Thyroid gland (tissue), 4 donors: ENCODE data around the gene CPN2.

ENCODE experiments used
- POLR2A ChIP-seq, 2 donors: fragments of 450-650 bp; IDR thresholded peaks; one replicate each; pipeline ENCODE4 v1.6.1; 2017; ENCODE audit warnings: antibody characterized with exemption in 2 of 2, mild to moderate bottlenecking in 2 of 2, moderate library complexity in 1 of 2
- TF ChIP-seq, protein P1 (sequence below), 6 experiments: fragments of 200-600 bp in 3 of 6; fragments of 450-650 bp in 3 of 6; sonication (generic) in 3 of 6; IDR thresholded peaks; one replicate each; pipeline ENCODE4 v1.5.1; 2016 to 2019; ENCODE audit warnings: antibody characterized with exemption in 6 of 6, mild to moderate bottlenecking in 2 of 6, inconsistent platforms in 1 of 6, moderate library complexity in 1 of 6

DNA sequence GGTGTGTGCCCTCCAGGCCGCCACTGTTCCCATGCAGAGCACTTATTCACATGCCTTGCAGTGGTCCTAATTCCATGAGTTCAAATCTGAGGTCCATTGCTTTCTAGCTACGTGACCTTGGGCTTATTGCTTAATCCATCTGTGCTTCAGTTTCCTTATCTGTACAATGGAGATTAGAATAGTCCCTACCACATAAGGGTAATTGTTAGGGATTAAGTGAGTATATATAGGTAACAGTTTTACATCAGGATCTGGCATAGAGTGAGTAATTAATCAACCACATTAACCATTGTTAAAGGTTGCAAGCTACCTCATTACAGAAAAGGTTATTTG, 7.6 kb downstream of the CPN2 start:
- TF ChIP-seq, protein P1, sequence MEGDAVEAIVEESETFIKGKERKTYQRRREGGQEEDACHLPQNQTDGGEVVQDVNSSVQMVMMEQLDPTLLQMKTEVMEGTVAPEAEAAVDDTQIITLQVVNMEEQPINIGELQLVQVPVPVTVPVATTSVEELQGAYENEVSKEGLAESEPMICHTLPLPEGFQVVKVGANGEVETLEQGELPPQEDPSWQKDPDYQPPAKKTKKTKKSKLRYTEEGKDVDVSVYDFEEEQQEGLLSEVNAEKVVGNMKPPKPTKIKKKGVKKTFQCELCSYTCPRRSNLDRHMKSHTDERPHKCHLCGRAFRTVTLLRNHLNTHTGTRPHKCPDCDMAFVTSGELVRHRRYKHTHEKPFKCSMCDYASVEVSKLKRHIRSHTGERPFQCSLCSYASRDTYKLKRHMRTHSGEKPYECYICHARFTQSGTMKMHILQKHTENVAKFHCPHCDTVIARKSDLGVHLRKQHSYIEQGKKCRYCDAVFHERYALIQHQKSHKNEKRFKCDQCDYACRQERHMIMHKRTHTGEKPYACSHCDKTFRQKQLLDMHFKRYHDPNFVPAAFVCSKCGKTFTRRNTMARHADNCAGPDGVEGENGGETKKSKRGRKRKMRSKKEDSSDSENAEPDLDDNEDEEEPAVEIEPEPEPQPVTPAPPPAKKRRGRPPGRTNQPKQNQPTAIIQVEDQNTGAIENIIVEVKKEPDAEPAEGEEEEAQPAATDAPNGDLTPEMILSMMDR (IDR thresholded peaks at IDR 0.05): no peak
- TF ChIP-seq POLR2A (IDR thresholded peaks at IDR 0.05): no peak
